Measurements from ENCODE around the gene CORO2B. TPM values are rescaled to one million over a fixed set of nuclear protein-coding genes. Genes with fewer than 3 reads are reported as not detected.

The CORO2B gene
- polyA plus RNA-seq, 3 donors = 22.2 to 25.3 (median 23.9) TPM

GRCh38 chr15:68584756-68585573 lies 6.2 kb downstream of the CORO2B start:
- no peak for DNase-seq (ENCODE audit: extremely low read depth in 1 of 11, low read depth in 9 of 11, low spot score in 4 of 11)

- DNase-seq (ENCODE audit: extremely low read depth in 1 of 11, low read depth in 9 of 11, low spot score in 4 of 11) = no peak
Measured at GRCh38 chr15:68585574-68586273, 6.9 kb downstream of the CORO2B start.

- no peak for DNase-seq (ENCODE audit: extremely low read depth in 1 of 11, low read depth in 9 of 11, low spot score in 4 of 11)
Measured at GRCh38 chr15:68586274-68586961, 7.6 kb downstream of the CORO2B start.

- DNase-seq (ENCODE audit: extremely low read depth in 1 of 11, low read depth in 9 of 11, low spot score in 4 of 11) = no peak
Measured at GRCh38 chr15:68587769-68588385, 9.1 kb downstream of the CORO2B start.

- no peak for DNase-seq (ENCODE audit: extremely low read depth in 1 of 11, low read depth in 9 of 11, low spot score in 4 of 11)
Measured at GRCh38 chr15:68589053-68589452, 10.3 kb downstream of the CORO2B start.

GRCh38 chr15:68589783-68590710 lies 11.3 kb downstream of the CORO2B start:
- DNase-seq (ENCODE audit: extremely low read depth in 1 of 11, low read depth in 9 of 11, low spot score in 4 of 11) = no peak

GRCh38 chr15:68590721-68591389 lies 12.1 kb downstream of the CORO2B start:
- no peak for DNase-seq (ENCODE audit: extremely low read depth in 1 of 11, low read depth in 9 of 11, low spot score in 4 of 11)

GRCh38 chr15:68592054-68592453 lies 13.3 kb downstream of the CORO2B start:
- DNase-seq (ENCODE audit: extremely low read depth in 1 of 11, low read depth in 9 of 11, low spot score in 4 of 11) = peak in 2 of 11 donors; percentile 31 to 41

- no peak for DNase-seq (ENCODE audit: extremely low read depth in 1 of 11, low read depth in 9 of 11, low spot score in 4 of 11)
Measured at GRCh38 chr15:68592544-68592943, 13.8 kb downstream of the CORO2B start.

- no peak for DNase-seq (ENCODE audit: extremely low read depth in 1 of 11, low read depth in 9 of 11, low spot score in 4 of 11)
Measured at GRCh38 chr15:68593341-68593740, 14.5 kb downstream of the CORO2B start.

GRCh38 chr15:68593828-68594532 lies 15.2 kb downstream of the CORO2B start:
- DNase-seq (ENCODE audit: extremely low read depth in 1 of 11, low read depth in 9 of 11, low spot score in 4 of 11) = no peak

- DNase-seq (ENCODE audit: extremely low read depth in 1 of 11, low read depth in 9 of 11, low spot score in 4 of 11) = no peak
Measured at GRCh38 chr15:68594533-68595259, 15.9 kb downstream of the CORO2B start.

GRCh38 chr15:68595260-68595564 lies 16.4 kb downstream of the CORO2B start:
- DNase-seq (ENCODE audit: extremely low read depth in 1 of 11, low read depth in 9 of 11, low spot score in 4 of 11) = no peak

GRCh38 chr15:68595761-68596160 lies 17.0 kb downstream of the CORO2B start:
- no peak for DNase-seq (ENCODE audit: extremely low read depth in 1 of 11, low read depth in 9 of 11, low spot score in 4 of 11)

GRCh38 chr15:68596691-68597090 lies 17.9 kb downstream of the CORO2B start:
- no peak for DNase-seq (ENCODE audit: extremely low read depth in 1 of 11, low read depth in 9 of 11, low spot score in 4 of 11)

GRCh38 chr15:68597581-68597980 lies 18.8 kb downstream of the CORO2B start:
- DNase-seq (ENCODE audit: extremely low read depth in 1 of 11, low read depth in 9 of 11, low spot score in 4 of 11) = no peak
